PC-9 (cell line): ENCODE results near the gene CTNNBL1. TPM values are rescaled to one million over a fixed set of nuclear protein-coding genes. Genes with fewer than 3 reads are reported as not detected.

ENCODE experiments used
- BruUV-seq: library from RNA; stranded (reverse); fragments of 400-500 nt; replicated peaks from 2 replicates; lab custom pipeline; 2021; lab: Mats Ljungman, UMichigan
- CTCF ChIA-PET: fragments of 300-600 bp; sonication (Branson Sonifier 250); formaldehyde crosslinking; loops from one replicate; lab custom pipeline; 2022; ENCODE audit warnings: antibody characterized with exemption; lab: Charles Lee
- POLR2A ChIA-PET: fragments of 300-600 bp; sonication (Branson Sonifier 250); formaldehyde crosslinking; loops from one replicate; lab custom pipeline; 2022; ENCODE audit warnings: antibody characterized with exemption; ENCODE audit not compliant: unreplicated experiment; lab: Charles Lee
- DNase-seq, 2 experiments: peaks; one replicate each; pipeline versions ENCODE4 v3.0.0 to v3.0.0-alpha.2; 2015 to 2022; ENCODE audit warnings: mixed read lengths in 1 of 2
- H2AFZ ChIP-seq: fragments of 200-600 bp; sonication (generic); 2 replicates; pipeline ENCODE4 v1.8.1; 2017; ENCODE audit warnings: antibody characterized with exemption
- H3F3A ChIP-seq: fragments of 200-600 bp; sonication (generic); 2 replicates; pipeline ENCODE4 v1.8.1; 2017; ENCODE audit warnings: antibody characterized with exemption, mild to moderate bottlenecking, low read depth; ENCODE audit not compliant: insufficient read depth
- H3K27ac ChIP-seq: fragments of 200-600 bp; sonication (generic); 2 replicates; pipeline ENCODE4 v1.6.1; 2016; ENCODE audit warnings: mixed run types
- H3K27me3 ChIP-seq: fragments of 200-600 bp; sonication (generic); 2 replicates; pipeline ENCODE4 v1.6.1; 2016; ENCODE audit warnings: low read depth, mixed run types; ENCODE audit not compliant: insufficient read depth
- H3K36me3 ChIP-seq: fragments of 200-600 bp; sonication (generic); 2 replicates; pipeline ENCODE4 v1.6.1; 2016; ENCODE audit warnings: low read depth, mixed run types
- H3K4me1 ChIP-seq: fragments of 200-600 bp; sonication (generic); replicated peaks from 2 replicates; pipeline ENCODE4 v1.6.1; 2016; ENCODE audit warnings: mixed run types; ENCODE audit not compliant: insufficient read depth
- H3K4me2 ChIP-seq: fragments of 200-600 bp; sonication (generic); 2 replicates; pipeline ENCODE4 v1.6.1; 2017; ENCODE audit warnings: mixed run types
- H3K4me3 ChIP-seq: fragments of 200-600 bp; sonication (generic); 2 replicates; pipeline ENCODE4 v1.6.1; 2016; ENCODE audit warnings: mixed run types
- H3K79me2 ChIP-seq: fragments of 200-600 bp; sonication (generic); 2 replicates; pipeline ENCODE4 v1.6.1; 2017; ENCODE audit warnings: low read depth, mixed run types
- H3K9me2 ChIP-seq: fragments of 200-600 bp; sonication (generic); 2 replicates; pipeline ENCODE4 v1.8.1; 2017; ENCODE audit warnings: mild to moderate bottlenecking; ENCODE audit not compliant: insufficient read depth
- H3K9me3 ChIP-seq: fragments of 200-600 bp; sonication (generic); 2 replicates; pipeline ENCODE4 v1.8.1; 2016; ENCODE audit warnings: low read depth; ENCODE audit not compliant: insufficient read depth
- H4K20me1 ChIP-seq: fragments of 200-600 bp; sonication (generic); 2 replicates; pipeline ENCODE4 v1.8.1; 2017; ENCODE audit not compliant: insufficient read depth
- CTCF ChIP-seq: fragments of 200-600 bp; sonication (generic); conservative IDR thresholded peaks from 2 replicates; pipeline ENCODE4 v1.6.1; 2017; ENCODE audit warnings: mixed run types, antibody characterized with exemption, mild to moderate bottlenecking, moderate library complexity
- EZH2 ChIP-seq: fragments of 200-600 bp; sonication (generic); IDR thresholded peaks from 2 replicates; pipeline ENCODE4 v1.8.0; 2017; ENCODE audit warnings: antibody characterized with exemption, low read depth
- intact Hi-C: fragments of 100-400 bp; cut with micrococcal nuclease; formaldehyde crosslinking; loops from one replicate; pipeline ENCODE4 v1.10.0; 2022; ENCODE audit not compliant: unreplicated experiment
- total RNA-seq: library from RNA; stranded (reverse); gene quantifications from 2 replicates; pipeline ENCODE4 v1.2.3, GENCODE V29; 2021

The CTNNBL1 gene
- total RNA-seq, 1 experiment from 2014 or later = 83.5 TPM

- no peaks in the 10 kb centered on the region for H3K4me1 ChIP-seq
- H3K27ac ChIP-seq = no peak overlapping the region
- no TSS peak for BruUV-seq
- H3K9me3 ChIP-seq = no peaks in the 10 kb centered on the region
- CTCF ChIA-PET = no interaction called here
- DNase-seq = no peak
- intact Hi-C loops = no loop called here
- H2AFZ ChIP-seq = no peak overlapping the region
- H4K20me1 ChIP-seq = no peaks in the 10 kb centered on the region
- no peak overlapping the region for H3K4me3 ChIP-seq
- H3K36me3 ChIP-seq = no peaks in the 10 kb centered on the region
- no peak overlapping the region for H3K4me2 ChIP-seq
- no peaks in the 10 kb centered on the region for H3K79me2 ChIP-seq
- no peaks in the 10 kb centered on the region for H3F3A ChIP-seq
- H3K9me2 ChIP-seq = no peaks in the 10 kb centered on the region
- TF ChIP-seq CTCF = no peak
- H3K27me3 ChIP-seq = no peaks in the 10 kb centered on the region
- POLR2A ChIA-PET = no interaction called here
These were observed 82.2 kb downstream of the CTNNBL1 start for GRCh38 chr20:37776049-37776448.

- Histone ChIP-seq H3F3A (no peaks in the 10 kb centered on the region), H3K9me3 (no peaks in the 10 kb centered on the region), H3K9me2 (no peaks in the 10 kb centered on the region), H2AFZ (no peak overlapping the region), H3K79me2 (no peaks in the 10 kb centered on the region), H3K4me3 (no peak overlapping the region), H4K20me1 (no peaks in the 10 kb centered on the region), H3K27me3 (no peaks in the 10 kb centered on the region), H3K27ac (no peak overlapping the region), H3K4me1 (no peaks in the 10 kb centered on the region), H3K4me2 (no peak overlapping the region), H3K36me3 (no peaks in the 10 kb centered on the region)
- ChIA-PET POLR2A (no interaction called here), CTCF (no interaction called here)
- TF ChIP-seq CTCF = no peak
- TF ChIP-seq EZH2 = no peak
- no TSS peak for BruUV-seq
- intact Hi-C loops = no loop called here
- no peak for DNase-seq
These were observed 82.7 kb downstream of the CTNNBL1 start for GRCh38 chr20:37776526-37776925.

GRCh38 chr20:37777012-37777950 lies 83.5 kb downstream of the CTNNBL1 start:
- Histone ChIP-seq H2AFZ (no peak overlapping the region), H3K36me3 (no peaks in the 10 kb centered on the region; the same call in 1 of the 2 replicates), H3K4me2 (no peak overlapping the region), H3K9me3 (no peaks in the 10 kb centered on the region), H4K20me1 (no peaks in the 10 kb centered on the region), H3K27ac (no peak overlapping the region), H3K27me3 (no peaks in the 10 kb centered on the region), H3K4me3 (no peak overlapping the region), H3K79me2 (no peaks in the 10 kb centered on the region), H3K9me2 (no peaks in the 10 kb centered on the region), H3F3A (no peaks in the 10 kb centered on the region), H3K4me1 (no peaks in the 10 kb centered on the region)
- DNase-seq = no peak
- BruUV-seq = no TSS peak
- ChIA-PET CTCF (no interaction called here), POLR2A (interaction anchor here (0.5 kb wide), 1 partner anchor 34 kb away, joined by 3 read pairs; no protein-coding TSS in a partner anchor)
- intact Hi-C loops = no loop called here
- TF ChIP-seq CTCF = no peak
- TF ChIP-seq EZH2 = no peak
